Measurements from ENCODE around the gene MILR1. TPM values are rescaled to one million over a fixed set of nuclear protein-coding genes. Genes with fewer than 3 reads are reported as not detected.

Gene MILR1
- total RNA-seq, 1 donor from 2014 or later = 3.6 TPM

GRCh38 chr17:64498308-64499203, 49.6 kb downstream of the MILR1 start:
- intact Hi-C loops (cut with DNase I) = loop anchor here (10.0 kb wide), 1 partner anchor 174 kb away; no protein-coding TSS in a partner anchor
- DNase-seq (ENCODE audit: low spot score) = no peak

DNA sequence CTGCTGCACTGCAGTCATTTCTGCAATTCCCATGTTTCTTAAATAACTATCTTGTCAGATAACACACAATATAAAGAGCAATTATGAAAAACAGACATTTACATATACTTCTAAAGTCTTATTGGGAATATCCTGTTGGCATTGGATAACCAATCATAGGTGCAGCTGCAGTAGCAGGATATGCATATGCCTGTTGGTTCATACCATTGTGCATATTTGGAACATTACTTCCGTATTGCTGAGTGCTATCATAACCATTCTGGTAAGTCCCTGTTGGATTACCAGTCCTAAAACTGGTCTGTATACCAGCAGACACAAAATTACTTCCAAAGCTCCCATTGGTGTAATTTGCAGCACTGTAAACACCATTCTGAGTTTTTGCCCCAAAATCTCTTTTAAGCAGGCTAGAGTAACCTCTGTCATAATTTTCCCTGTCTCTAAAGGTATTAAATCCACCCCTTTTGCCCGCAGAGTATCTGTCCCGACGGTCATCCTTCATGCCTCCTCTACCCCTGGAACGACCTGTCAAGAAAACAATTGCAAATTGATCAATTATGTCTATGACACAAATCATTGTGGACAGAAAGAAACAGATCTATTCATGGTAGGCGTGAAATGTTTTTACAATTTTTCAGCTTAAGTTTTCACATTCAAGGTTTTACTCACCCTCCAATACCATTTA, 51.0 kb downstream of the MILR1 start:
- DNase-seq (ENCODE audit: low spot score) = no peak
- intact Hi-C loops (cut with DNase I) = loop anchor here (10.0 kb wide), 2 partner anchors 175 to 655 kb away; partner anchors contain the start of gene SMARCD2

GRCh38 chr17:64500487-64500859, 51.6 kb downstream of the MILR1 start:
- no peak for DNase-seq (ENCODE audit: low spot score)
- intact Hi-C loops (cut with DNase I) = loop anchor here (10.0 kb wide), 1 partner anchor 656 kb away; the partner anchor contains the start of gene SMARCD2

DNA sequence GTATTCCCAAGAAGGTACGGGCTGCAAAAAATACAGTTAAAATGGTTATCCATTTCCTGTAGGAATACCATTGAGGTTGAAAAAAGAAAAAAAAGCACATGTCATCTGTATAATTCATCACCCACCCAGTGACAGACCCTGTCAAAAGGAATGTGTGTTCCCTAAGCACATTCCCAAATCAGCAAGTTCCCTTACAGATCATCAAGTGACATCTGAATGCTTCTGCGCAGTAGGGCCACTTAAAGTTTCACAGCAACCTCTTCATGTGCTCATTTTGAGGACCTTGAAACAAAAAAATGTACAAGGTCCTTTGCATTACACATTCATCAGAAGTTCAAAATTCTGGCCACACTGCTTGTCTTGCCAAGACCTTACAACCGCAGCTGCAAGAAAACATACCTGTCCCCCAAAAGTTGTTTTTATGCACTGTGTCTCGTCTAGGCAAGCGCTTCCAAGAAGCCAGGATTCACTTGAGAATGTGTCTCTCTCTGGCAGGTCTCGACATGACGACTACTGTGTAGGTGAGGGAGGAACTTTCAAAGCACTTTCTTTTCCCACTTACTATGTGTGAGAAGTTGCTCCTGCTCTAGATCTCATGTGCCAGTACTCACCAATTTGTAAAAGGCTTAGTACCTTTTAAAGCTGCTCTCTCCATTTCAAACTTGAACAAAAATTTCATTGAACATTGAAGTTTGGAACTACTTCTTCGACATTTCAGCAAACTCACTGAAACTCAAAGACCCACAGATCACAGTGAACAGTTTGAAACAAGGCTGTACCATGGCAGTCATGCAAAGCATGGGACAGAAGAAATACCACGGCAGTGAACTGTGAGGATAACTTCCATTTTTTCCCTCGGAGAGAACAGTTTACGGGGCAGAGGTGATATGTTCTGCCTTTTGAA, 52.2 kb downstream of the MILR1 start:
- intact Hi-C loops (cut with DNase I) = loop anchor here (10.0 kb wide), 1 partner anchor 656 kb away; the partner anchor contains the start of gene SMARCD2

GRCh38 chr17:64502021-64502420, 53.1 kb downstream of the MILR1 start:
- intact Hi-C loops (cut with DNase I) = loop anchor here (10.0 kb wide), 1 partner anchor 657 kb away; the partner anchor contains the start of gene SMARCD2
- no peak for DNase-seq (ENCODE audit: low spot score)

More for the DNA sequence above, 52.2 kb downstream of the MILR1 start:
- DNase-seq (ENCODE audit: low spot score) = no peak

- intact Hi-C loops (cut with DNase I) = loop anchor here (10.0 kb wide), 1 partner anchor 658 kb away; the partner anchor contains the start of gene SMARCD2
- DNase-seq (ENCODE audit: low spot score) = no peak
Measured at GRCh38 chr17:64502809-64503208, 53.9 kb downstream of the MILR1 start.

DNA sequence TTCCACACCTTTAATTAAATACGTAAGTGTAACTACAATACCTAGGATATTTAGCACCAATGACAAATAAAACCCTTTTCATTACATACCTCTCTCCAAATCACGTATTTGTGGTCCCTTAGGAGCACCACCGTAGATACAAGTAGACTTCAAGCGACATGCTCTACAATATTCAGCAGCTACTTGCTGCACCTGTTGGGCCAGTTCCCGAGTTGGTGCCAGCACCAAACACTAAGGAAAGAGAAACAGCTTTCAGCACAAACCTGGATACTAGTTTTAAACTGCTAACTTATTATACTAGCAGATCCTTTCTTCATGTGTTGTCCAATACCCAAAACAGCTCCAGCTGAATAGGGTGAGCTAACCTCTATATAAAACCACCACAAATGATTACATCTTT, 54.4 kb downstream of the MILR1 start:
- no peak for DNase-seq (ENCODE audit: low spot score)
- intact Hi-C loops (cut with DNase I) = loop anchor here (10.0 kb wide), 1 partner anchor 659 kb away; the partner anchor contains the start of gene SMARCD2

DNA sequence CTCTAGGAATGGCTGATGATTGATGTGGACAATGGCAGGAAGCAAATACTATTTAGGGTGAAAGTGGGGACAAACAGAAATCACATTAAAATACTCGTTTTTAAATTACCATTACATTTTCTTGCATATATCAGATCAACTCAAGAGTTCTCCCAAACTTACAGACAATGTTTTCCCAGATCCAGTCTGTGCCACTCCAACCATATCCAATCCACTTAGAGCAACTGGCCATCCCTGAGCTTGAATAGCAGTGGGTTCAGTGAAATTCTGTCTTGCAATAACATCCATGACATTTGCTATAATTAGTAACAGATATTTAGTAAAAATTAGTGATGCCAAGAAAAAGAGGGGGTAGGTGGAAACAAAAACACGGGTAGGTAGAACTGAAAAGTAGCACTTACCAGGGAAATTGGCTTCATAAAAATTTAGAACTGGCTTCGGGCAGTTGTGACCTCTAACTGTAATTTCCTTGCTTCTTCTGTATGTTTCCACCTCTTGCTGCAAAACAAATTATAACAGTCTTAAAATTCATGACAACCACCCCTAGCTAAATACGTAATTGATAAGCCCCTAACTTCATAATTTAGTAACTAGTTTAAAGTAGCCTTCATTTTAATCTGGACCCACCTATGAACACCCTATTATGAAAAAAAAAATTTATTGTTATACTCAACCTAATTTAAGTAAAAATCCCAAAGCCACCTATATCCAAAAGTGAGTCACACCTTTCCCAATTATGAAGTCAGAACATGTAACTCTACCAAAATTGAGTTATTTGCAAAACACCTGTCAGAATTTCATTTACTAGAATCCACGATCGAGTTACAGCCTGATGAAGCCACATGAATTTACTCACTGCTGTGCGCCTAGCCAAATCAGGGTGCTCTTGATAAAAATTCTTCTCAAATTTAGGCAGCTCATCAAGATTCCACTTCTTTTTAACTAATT, 55.2 kb downstream of the MILR1 start:
- no peak for DNase-seq (ENCODE audit: low spot score)
- intact Hi-C loops (cut with DNase I) = loop anchor here (10.0 kb wide), 1 partner anchor 659 kb away; the partner anchor contains the start of gene SMARCD2

- no peak for DNase-seq (ENCODE audit: low spot score)
- intact Hi-C loops (cut with DNase I) = loop anchor here (1.0 to 10.0 kb wide), 3 partner anchors 8 to 660 kb away; partner anchors contain the start of genes POLG2, SMARCD2 and SMURF2
Measured at GRCh38 chr17:64504769-64505339, 55.9 kb downstream of the MILR1 start.

GRCh38 chr17:64505340-64506200, 56.7 kb downstream of the MILR1 start:
- peak; percentile 94 for DNase-seq (ENCODE audit: low spot score)
- intact Hi-C loops (cut with DNase I) = loop anchor here (1.0 to 10.0 kb wide), 3 partner anchors 8 to 661 kb away; partner anchors contain the start of genes POLG2, SMARCD2 and SMURF2

DNA sequence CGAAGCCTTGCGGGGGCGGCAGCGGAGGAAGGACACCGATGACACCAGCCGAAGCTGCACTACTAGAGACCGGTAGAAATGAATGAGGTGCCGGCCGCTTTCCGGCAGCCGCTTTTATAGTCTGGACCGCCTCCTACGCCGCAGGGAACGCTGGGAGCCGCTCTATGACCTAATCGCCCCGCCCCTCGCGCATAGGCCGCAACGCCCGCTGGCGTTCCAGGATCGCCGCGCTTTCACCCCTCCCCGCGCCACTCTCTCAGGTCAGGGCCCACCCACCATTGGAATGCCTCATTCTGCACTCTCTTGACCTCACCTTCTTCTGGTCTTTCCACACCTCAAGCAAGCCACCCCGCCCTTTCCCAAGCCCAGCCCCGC, 57.3 kb downstream of the MILR1 start, which contains the start of gene DDX5:
TSS of gene DDX5 (minus strand) at position 89 of the 375 bp plus-strand sequence. CDS start 170 bp downstream, outside the sequence.
- intact Hi-C loops (cut with DNase I) = loop anchor here (5.0 to 10.0 kb wide), 2 partner anchors 156 to 661 kb away; partner anchors contain the start of genes SMARCD2 and SMURF2
- DNase-seq (ENCODE audit: low spot score) = peak; percentile 98

DNA sequence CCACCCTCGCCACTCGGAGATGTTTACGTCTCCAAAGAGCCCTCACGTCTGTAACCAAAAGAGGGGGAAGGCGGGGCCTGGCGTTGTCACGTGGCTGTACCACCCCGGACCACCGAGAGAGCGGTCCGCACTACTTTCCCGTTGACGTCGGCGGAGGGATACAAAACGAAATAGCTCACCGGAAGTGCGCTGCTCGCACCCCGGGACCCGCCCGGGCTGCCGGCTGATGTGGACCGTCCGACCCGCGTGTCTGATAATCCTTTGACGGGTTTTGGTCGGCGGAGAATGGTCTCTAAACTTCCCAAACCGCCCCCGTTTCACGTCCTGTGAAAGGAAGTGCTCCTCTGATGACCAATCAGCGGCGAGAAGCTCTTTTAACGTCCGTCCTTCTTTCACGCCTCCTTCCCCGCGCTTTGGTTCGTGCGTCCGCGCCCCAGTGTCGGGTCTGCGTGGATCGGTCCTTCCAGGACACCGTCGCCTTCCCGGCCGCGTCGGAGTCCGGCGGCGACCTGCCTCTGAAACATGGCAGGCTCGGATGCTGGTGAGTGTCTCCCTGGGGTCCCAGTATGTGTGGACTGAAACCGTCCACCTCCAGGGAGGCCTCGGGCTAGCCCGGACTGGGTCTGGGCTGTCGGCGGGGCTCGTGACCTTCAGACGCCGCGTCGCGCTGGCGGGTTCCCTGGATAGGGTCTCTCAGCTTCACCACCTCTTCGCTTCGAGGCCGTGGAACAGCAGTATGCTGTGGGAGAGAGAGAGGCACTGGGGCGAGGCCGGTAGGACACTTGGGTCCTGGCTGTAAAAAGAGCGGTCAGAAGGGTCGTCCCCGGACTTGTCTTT, 57.9 kb downstream of the MILR1 start, which contains the start of gene CEP95:
TSS of gene CEP95 (plus strand) at position 402 of the 837 bp plus-strand sequence. CDS start at position 523, 121 bp downstream.
- peak; percentile 96 for DNase-seq (ENCODE audit: low spot score)
- intact Hi-C loops (cut with DNase I) = loop anchor here (5.0 to 10.0 kb wide), 2 partner anchors 156 to 662 kb away; partner anchors contain the start of genes SMARCD2 and SMURF2

GRCh38 chr17:64507413-64507782, 58.5 kb downstream of the MILR1 start:
- intact Hi-C loops (cut with DNase I) = loop anchor here (5.0 to 10.0 kb wide), 2 partner anchors 155 to 663 kb away; partner anchors contain the start of genes SMARCD2 and SMURF2
- no peak for DNase-seq (ENCODE audit: low spot score)

- DNase-seq (ENCODE audit: low spot score) = no peak
- intact Hi-C loops (cut with DNase I) = loop anchor here (5.0 to 10.0 kb wide), 2 partner anchors 154 to 664 kb away; partner anchors contain the start of genes SMARCD2 and SMURF2
Measured at GRCh38 chr17:64508683-64509082, 59.8 kb downstream of the MILR1 start.

DNA sequence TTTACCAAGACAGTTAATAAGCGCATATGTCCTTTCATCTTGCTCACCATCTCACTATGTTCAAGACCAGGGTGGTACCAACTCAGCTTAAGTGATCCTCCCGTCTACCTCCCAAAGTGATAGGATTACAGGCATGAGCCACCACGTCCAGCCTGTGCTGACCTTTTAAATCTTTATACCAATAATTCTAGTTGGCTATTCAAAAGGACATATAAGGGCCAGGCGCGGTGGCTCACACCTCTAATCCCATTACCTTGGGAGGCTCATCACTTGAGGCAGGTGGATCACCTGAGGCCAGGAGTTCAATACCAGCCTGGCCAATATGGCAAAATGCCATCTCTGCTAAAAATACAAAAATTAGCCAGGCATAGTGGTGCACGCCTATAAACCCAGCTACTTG, 60.3 kb downstream of the MILR1 start:
- intact Hi-C loops (cut with DNase I) = loop anchor here (5.0 to 10.0 kb wide), 2 partner anchors 153 to 664 kb away; partner anchors contain the start of genes SMARCD2 and SMURF2
- no peak for DNase-seq (ENCODE audit: low spot score)
